Gastroesophageal sphincter (tissue), 4 donors: ENCODE data around the gene SGCE. TPM values are rescaled to one million over a fixed set of nuclear protein-coding genes. Genes with fewer than 3 reads are reported as not detected.

ENCODE experiments used
- ATAC-seq: fragments of 150-250 bp; one replicate; pipeline ENCODE4 v1.9.1; 2016; ENCODE audit warnings: mild to moderate bottlenecking, moderate library complexity
- H3K27ac ChIP-seq, 4 donors: fragments of 200-600 bp; sonication (generic) in 3 of 4; 1 replicate in 3 of 4; 2 replicates in 1 of 4; pipeline ENCODE4 v1.5.1; 2016 to 2019
- H3K27me3 ChIP-seq: fragments of 200-600 bp; sonication (generic); one replicate; pipeline ENCODE4 v1.5.1; 2019
- H3K36me3 ChIP-seq, 2 donors: fragments of 200-600 bp; sonication (generic); one replicate each; pipeline ENCODE4 v1.5.1; 2019; ENCODE audit warnings: control low read depth in 1 of 2
- H3K4me1 ChIP-seq, 3 donors: fragments of 200-600 bp; sonication (generic); 1 replicate in 2 of 3; 2 replicates in 1 of 3; pipeline ENCODE4 v1.5.1; 2016 to 2019; ENCODE audit warnings: control low read depth in 2 of 3
- H3K4me3 ChIP-seq, 2 donors: fragments of 200-600 bp; sonication (generic); one replicate each; pipeline ENCODE4 v1.5.1; 2019; ENCODE audit warnings: mild to moderate bottlenecking in 1 of 2, moderate library complexity in 1 of 2
- H3K9me3 ChIP-seq, 3 donors: fragments of 200-600 bp; sonication (generic); one replicate each; pipeline ENCODE4 v1.5.1; 2017 to 2019; ENCODE audit warnings: control low read depth in 2 of 3
- EP300 ChIP-seq: sonication (generic); formaldehyde crosslinking; IDR thresholded peaks from one replicate; pipeline ENCODE4 v1.6.1; 2017; ENCODE audit warnings: antibody characterized with exemption, mild to moderate bottlenecking
- POLR2A ChIP-seq, 2 donors: fragments of 450-650 bp; IDR thresholded peaks; one replicate each; pipeline ENCODE4 v1.6.1; 2017; ENCODE audit warnings: antibody characterized with exemption in 2 of 2, mild to moderate bottlenecking in 2 of 2, moderate library complexity in 1 of 2
- POLR2AphosphoS5 ChIP-seq: sonication (generic); formaldehyde crosslinking; IDR thresholded peaks from one replicate; pipeline ENCODE4 v1.6.1; 2017; ENCODE audit warnings: antibody characterized with exemption
- WGBS, 2 donors: methylation state at CpG; one replicate each; pipeline ENCODE4 v1.1.5; 2018; ENCODE audit warnings: low coverage in 1 of 2; 5-methylcytosine and 5-hydroxymethylcytosine counted together
- total RNA-seq, 4 donors: library from RNA; depleted of rRNA; stranded (reverse); fragments of >200 nt; gene quantifications; one replicate each; pipeline ENCODE4 v1.1.0, GENCODE V29; 2016
- TF ChIP-seq, protein P1 (sequence below), 4 experiments: fragments of 200-600 bp in 2 of 4; fragments of 450-650 bp in 2 of 4; sonication (generic) in 1 of 4; IDR thresholded peaks; one replicate each; pipeline ENCODE4 v1.5.1; 2017 to 2019; ENCODE audit warnings: antibody characterized with exemption in 4 of 4, mild to moderate bottlenecking in 2 of 4, moderate library complexity in 2 of 4

Gene SGCE
- total RNA-seq, 4 donors from 2014 or later: 92.5 to 138 (median 123) TPM

DNA sequence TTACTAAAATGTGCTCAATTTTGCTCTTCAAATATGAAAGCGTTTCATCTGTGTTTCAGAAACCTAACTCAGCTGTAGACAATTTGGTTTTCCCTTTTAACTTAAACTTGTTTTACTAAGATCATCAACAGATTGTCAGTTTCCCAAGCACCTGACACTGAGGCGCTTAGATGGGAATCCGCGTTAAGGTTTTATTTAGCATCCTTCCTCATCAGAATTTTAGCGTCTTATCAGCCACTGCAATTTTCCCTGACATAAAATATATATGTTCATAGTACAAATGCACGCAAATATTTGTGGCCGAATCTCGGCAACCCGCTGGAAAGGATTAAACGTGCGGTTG is 1.2 kb downstream of the SGCE start:
- WGBS, 2 donors: 5 to 6% methylated on average over 10 to 11 of the region's 11 CpGs
- no peak for ATAC-seq
- no peaks in the 10 kb centered on the region for H3K36me3 ChIP-seq
- no peaks in the 10 kb centered on the region for H3K27me3 ChIP-seq
- H3K4me1 ChIP-seq: peaks cover 0 to 42% (median 0%) of the 10 kb centered on the region in 3 donors
- peak overlapping the region; percentile 54 to 78 for H3K4me3 ChIP-seq
- no peaks in the 10 kb centered on the region for H3K9me3 ChIP-seq
- no peak for TF ChIP-seq POLR2A (IDR thresholded peaks at IDR 0.05)
- TF ChIP-seq EP300: no peak
- no peak for TF ChIP-seq POLR2AphosphoS5
- TF ChIP-seq, protein P1, sequence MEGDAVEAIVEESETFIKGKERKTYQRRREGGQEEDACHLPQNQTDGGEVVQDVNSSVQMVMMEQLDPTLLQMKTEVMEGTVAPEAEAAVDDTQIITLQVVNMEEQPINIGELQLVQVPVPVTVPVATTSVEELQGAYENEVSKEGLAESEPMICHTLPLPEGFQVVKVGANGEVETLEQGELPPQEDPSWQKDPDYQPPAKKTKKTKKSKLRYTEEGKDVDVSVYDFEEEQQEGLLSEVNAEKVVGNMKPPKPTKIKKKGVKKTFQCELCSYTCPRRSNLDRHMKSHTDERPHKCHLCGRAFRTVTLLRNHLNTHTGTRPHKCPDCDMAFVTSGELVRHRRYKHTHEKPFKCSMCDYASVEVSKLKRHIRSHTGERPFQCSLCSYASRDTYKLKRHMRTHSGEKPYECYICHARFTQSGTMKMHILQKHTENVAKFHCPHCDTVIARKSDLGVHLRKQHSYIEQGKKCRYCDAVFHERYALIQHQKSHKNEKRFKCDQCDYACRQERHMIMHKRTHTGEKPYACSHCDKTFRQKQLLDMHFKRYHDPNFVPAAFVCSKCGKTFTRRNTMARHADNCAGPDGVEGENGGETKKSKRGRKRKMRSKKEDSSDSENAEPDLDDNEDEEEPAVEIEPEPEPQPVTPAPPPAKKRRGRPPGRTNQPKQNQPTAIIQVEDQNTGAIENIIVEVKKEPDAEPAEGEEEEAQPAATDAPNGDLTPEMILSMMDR (IDR thresholded peaks at IDR 0.05): no peak
- H3K27ac ChIP-seq: peak overlapping the region in 3 of 4 donors; percentile 83 to 91 (median 91)

DNA sequence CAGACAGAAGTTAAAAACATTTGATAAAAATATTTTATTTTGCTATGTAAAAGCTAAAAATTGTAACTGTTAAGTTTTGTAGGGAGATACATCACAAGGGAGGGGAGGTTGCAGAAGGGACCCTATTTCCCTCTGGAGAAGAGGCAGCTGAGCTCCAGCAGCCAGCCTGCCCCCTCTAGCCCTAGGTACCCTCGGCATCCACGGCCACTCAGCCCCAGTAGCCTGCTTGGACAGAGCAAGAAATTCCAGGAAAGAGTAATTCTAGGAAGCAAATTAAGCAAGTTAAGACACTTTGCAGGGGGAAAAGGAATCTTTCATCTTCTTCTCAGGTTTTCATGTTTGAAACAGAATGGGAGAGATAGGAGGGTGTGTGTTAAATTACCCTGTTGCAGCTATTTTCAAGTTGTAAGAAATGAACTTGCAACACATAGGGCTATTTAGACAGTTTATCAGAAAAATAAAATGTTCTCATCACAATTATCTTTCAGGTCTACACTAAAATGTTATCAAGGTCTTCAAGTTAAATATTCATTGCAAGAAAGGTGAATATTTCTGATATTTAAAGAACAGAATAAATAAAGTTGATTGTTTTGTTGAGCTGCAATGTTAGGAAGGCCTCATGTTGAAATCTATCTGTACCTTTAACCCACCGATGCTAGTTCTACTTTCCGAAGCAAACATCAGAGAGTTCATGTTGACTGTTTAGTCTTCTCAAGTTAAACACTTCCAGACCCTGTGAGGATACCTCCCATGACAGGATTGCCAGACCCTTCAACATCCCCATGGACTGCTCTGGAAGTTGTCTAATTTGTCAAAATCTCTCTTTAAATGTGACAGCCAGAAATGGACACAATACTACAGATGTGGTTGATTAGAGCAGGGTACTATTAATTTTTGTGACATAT is 5.5 kb downstream of the SGCE start:
- no peaks in the 10 kb centered on the region for H3K9me3 ChIP-seq
- H3K27me3 ChIP-seq: no peaks in the 10 kb centered on the region
- WGBS, 2 donors: 50 to 86% methylated on average over 2 to 4 of the region's 4 CpGs
- H3K36me3 ChIP-seq: no peaks in the 10 kb centered on the region
- TF ChIP-seq POLR2AphosphoS5 (no peak), POLR2A (IDR thresholded peaks at IDR 0.05) (no peak), EP300 (no peak)
- TF ChIP-seq, protein P1 (IDR thresholded peaks at IDR 0.05): no peak
- H3K27ac ChIP-seq: no peak overlapping the region
- H3K4me3 ChIP-seq: no peak overlapping the region
- peaks cover 0 to 26% (median 0%) of the 10 kb centered on the region in 3 donors for H3K4me1 ChIP-seq
- ATAC-seq: no peak

GRCh38 chr7:94649450-94649849 is 6.5 kb downstream of the SGCE start:
- no peak for ATAC-seq
- Histone ChIP-seq H3K4me3 (no peak overlapping the region), H3K36me3 (no peaks in the 10 kb centered on the region), H3K27me3 (no peaks in the 10 kb centered on the region), H3K27ac (no peak overlapping the region), H3K4me1 (peaks cover 0 to 16% (median 0%) of the 10 kb centered on the region in 3 donors), H3K9me3 (no peaks in the 10 kb centered on the region)
- TF ChIP-seq EP300: no peak
- TF ChIP-seq POLR2AphosphoS5: no peak
- TF ChIP-seq, protein P1 (IDR thresholded peaks at IDR 0.05): no peak
- no peak for TF ChIP-seq POLR2A (IDR thresholded peaks at IDR 0.05)
- 10 to 64% methylated on average over 2 to 4 of the region's 4 CpGs for WGBS, 2 donors

GRCh38 chr7:94648731-94649130 is 7.2 kb downstream of the SGCE start:
- no peaks in the 10 kb centered on the region for H3K9me3 ChIP-seq
- no peak for ATAC-seq
- H3K4me3 ChIP-seq: no peak overlapping the region
- H3K27ac ChIP-seq: no peak overlapping the region
- TF ChIP-seq, protein P1 (IDR thresholded peaks at IDR 0.05): no peak
- TF ChIP-seq POLR2A (IDR thresholded peaks at IDR 0.05) (no peak), EP300 (no peak), POLR2AphosphoS5 (no peak)
- H3K4me1 ChIP-seq: peaks cover 0 to 9% (median 0%) of the 10 kb centered on the region in 3 donors
- no peaks in the 10 kb centered on the region for H3K36me3 ChIP-seq
- WGBS, 2 donors: 92 to 94% methylated on average over 5 of the region's 5 CpGs
- H3K27me3 ChIP-seq: no peaks in the 10 kb centered on the region

GRCh38 chr7:94647295-94647694 is 8.6 kb downstream of the SGCE start:
- Histone ChIP-seq H3K4me1 (peaks cover 0 to 9% (median 0%) of the 10 kb centered on the region in 3 donors), H3K4me3 (no peak overlapping the region), H3K9me3 (no peaks in the 10 kb centered on the region), H3K36me3 (no peaks in the 10 kb centered on the region), H3K27me3 (no peaks in the 10 kb centered on the region), H3K27ac (no peak overlapping the region)
- no peak for TF ChIP-seq POLR2AphosphoS5
- no peak for TF ChIP-seq EP300
- TF ChIP-seq, protein P1 (IDR thresholded peaks at IDR 0.05): no peak
- no peak for TF ChIP-seq POLR2A (IDR thresholded peaks at IDR 0.05)
- 74 to 93% methylated on average over 3 of the region's 3 CpGs for WGBS, 2 donors
- no peak for ATAC-seq
